ENCODE results near the gene LINGO3. TPM values are rescaled to one million over a fixed set of nuclear protein-coding genes. Genes with fewer than 3 reads are reported as not detected.

LINGO3 gene
- total RNA-seq, 1 experiment from 2014 or later: 2.0 TPM

GRCh38 chr19:2317300-2317699, 9.3 kb upstream of the LINGO3 start:
- ChIA-PET CTCF (interaction anchor here (1.3 to 3.3 kb wide), 4 partner anchors 15 to 56 kb away, joined by 4 to 42 read pairs (median 19); no protein-coding TSS in a partner anchor), POLR2A (interaction anchor here (0.6 kb wide), 1 partner anchor 551 kb away, joined by 3 read pairs; no protein-coding TSS in a partner anchor)
- Mint-ChIP-seq H3K4me3 (no peak overlapping the region), H3K36me3 (peaks cover 5% of the 10 kb centered on the region), H3K27me3 (ENCODE audit: low read depth) (peaks cover 9% of the 10 kb centered on the region), H3K4me1 (0 out of 2 replicates have a peak, but pooled peaks cover 2% of the 10 kb centered on the region), H3K9me3 (peaks cover 9% of the 10 kb centered on the region), H3K27ac (no peak overlapping the region)
- TF ChIP-seq CDX4 (CRISPR knock-in tag; IDR thresholded peaks at IDR 0.05; ENCODE audit: borderline replicate concordance) (no peak), ZNF423 (CRISPR knock-in tag; IDR thresholded peaks at IDR 0.05) (no peak), TP53 (CRISPR knock-in tag; IDR thresholded peaks at IDR 0.05) (no peak), USF1 (CRISPR knock-in tag; IDR thresholded peaks at IDR 0.05) (no peak), PREB (CRISPR knock-in tag; IDR thresholded peaks at IDR 0.05; ENCODE audit: borderline replicate concordance) (no peak), HMGXB4 (CRISPR knock-in tag; IDR thresholded peaks at IDR 0.05) (no peak), OVOL2 (CRISPR knock-in tag; IDR thresholded peaks at IDR 0.05; ENCODE audit: borderline replicate concordance) (no peak), FOXJ3 (CRISPR knock-in tag; IDR thresholded peaks at IDR 0.05; ENCODE audit: borderline replicate concordance) (no peak), CREM (CRISPR knock-in tag; IDR thresholded peaks at IDR 0.05) (no peak), ZNF281 (CRISPR knock-in tag; IDR thresholded peaks at IDR 0.05) (no peak), SP1 (CRISPR knock-in tag; conservative IDR thresholded peaks at IDR 0.05) (no peak), ARID4B (CRISPR knock-in tag; IDR thresholded peaks at IDR 0.05; ENCODE audit: borderline replicate concordance) (no peak), IRF2 (CRISPR knock-in tag; IDR thresholded peaks at IDR 0.05; ENCODE audit: borderline replicate concordance, low read depth) (no peak)
- no peak for ATAC-seq
- no peak for DNase-seq (ENCODE audit: low spot score)
